GM23338 (cell line): ENCODE results near the gene TMEM245. TPM values are rescaled to one million over a fixed set of nuclear protein-coding genes. Genes with fewer than 3 reads are reported as not detected.

Experiments
- CREB1 ChIP-seq: fragments of 250-450 bp; sonication (Bioruptor Pico); IDR thresholded peaks from 2 replicates; pipeline ENCODE4 v1.5.0; 2020; ENCODE audit warnings: low read depth, mild to moderate bottlenecking, moderate library complexity
- ETS1 ChIP-seq: IDR thresholded peaks from 2 replicates; pipeline ENCODE4 v1.6.1; 2016; ENCODE audit warnings: antibody characterized with exemption
- EZH2phosphoT487 ChIP-seq: fragments of 200-600 bp; sonication (generic); IDR thresholded peaks from one replicate; pipeline ENCODE4 v1.8.1; 2018; ENCODE audit warnings: antibody characterized with exemption; ENCODE audit not compliant: unreplicated experiment
- JUNB ChIP-seq: IDR thresholded peaks from one replicate; pipeline ENCODE4 v1.6.1; 2016; ENCODE audit warnings: antibody characterized with exemption; ENCODE audit not compliant: unreplicated experiment
- POLR2AphosphoS5 ChIP-seq: IDR thresholded peaks from 2 replicates; pipeline ENCODE4 v1.6.1; 2016; ENCODE audit warnings: antibody characterized with exemption, low read depth
- REST ChIP-seq: IDR thresholded peaks from one replicate; pipeline ENCODE4 v1.6.1; 2018; ENCODE audit warnings: antibody characterized with exemption; ENCODE audit not compliant: unreplicated experiment
- ZNF114 ChIP-seq: fragments of 250-450 bp; sonication (Bioruptor Pico); IDR thresholded peaks from 2 replicates; pipeline ENCODE4 v1.5.0; 2020; ENCODE audit warnings: mild to moderate bottlenecking, moderate library complexity
- ZNF331 ChIP-seq: fragments of 250-450 bp; sonication (Bioruptor Pico); IDR thresholded peaks from 2 replicates; pipeline ENCODE4 v1.5.0; 2020; ENCODE audit warnings: low read depth, mild to moderate bottlenecking, moderate library complexity
- ZNF462 ChIP-seq: fragments of 250-450 bp; sonication (Bioruptor Pico); IDR thresholded peaks from 2 replicates; pipeline ENCODE4 v1.5.0; 2020; ENCODE audit warnings: mild to moderate bottlenecking, moderate library complexity
- polyA plus RNA-seq: library from polyadenylated mRNA; unstranded; fragments of >200 nt; fragmentation: Nextera tagmentation; extraction: Ambion mirVana; gene quantifications from 2 replicates; pipeline ENCODE4 v1.2.1, GENCODE V29; 2016
- total RNA-seq: library from RNA; depleted of rRNA; stranded (reverse); fragments of >200 nt; shearing (Covaris generic); gene quantifications from 2 replicates; pipeline ENCODE4 v1.2.3, GENCODE V29; 2014

TMEM245 gene
- total and polyA plus RNA-seq, 2 experiments from 2014 or later = 17.3 to 64.1 TPM

GRCh38 chr9:109037946-109038715 lies 81.6 kb downstream of the TMEM245 start (continued):
- TF ChIP-seq ZNF462 (CRISPR knock-in tag) (no peak), REST (no peak), POLR2AphosphoS5 (no peak), ETS1 (no peak), ZNF114 (no peak), EZH2phosphoT487 (no peak), JUNB (no peak), ZNF331 (CRISPR knock-in tag) (no peak), CREB1 (CRISPR knock-in tag) (no peak)
